ENCODE results near the gene CRPPA. TPM values are rescaled to one million over a fixed set of nuclear protein-coding genes. Genes with fewer than 3 reads are reported as not detected.

The CRPPA gene
- total and polyA plus RNA-seq, 12 donors = 0.57 to 4.2 (median 2.8) TPM

- 77 to 85% (median 78%) methylated on average over 8 of the region's 8 CpGs for WGBS, 4 donors
- TF ChIP-seq POLR2A (IDR thresholded peaks at IDR 0.05) (no peak), CTCF (IDR thresholded peaks at IDR 0.05) (no peak)
- Histone ChIP-seq H3K27ac (no peak overlapping the region), H3K4me1 (replicated peaks in 1 of 2) (no peaks in the 10 kb centered on the region), H3K36me3 (replicated peaks in 1 of 2) (no peaks in the 10 kb centered on the region), H3K9me3 (replicated peaks in 1 of 3) (no peaks in the 10 kb centered on the region), H3K4me3 (no peak overlapping the region), H3K27me3 (no peaks in the 10 kb centered on the region)
- peak in 1 of 7 donors; percentile 53 for DNase-seq
- intact Hi-C loops (cut with DNase I) = no loop called here
These were observed 8.8 kb downstream of the CRPPA start for GRCh38 chr7:16412274-16413254.

- DNase-seq = no peak
- WGBS, 4 donors = 93 to 98% (median 96%) methylated on average over 2 of the region's 2 CpGs
- intact Hi-C loops (cut with DNase I) = no loop called here
- Histone ChIP-seq H3K36me3 (replicated peaks in 1 of 2) (no peaks in the 10 kb centered on the region), H3K4me3 (no peak overlapping the region), H3K27me3 (no peaks in the 10 kb centered on the region), H3K27ac (no peak overlapping the region), H3K9me3 (replicated peaks in 1 of 3) (no peaks in the 10 kb centered on the region), H3K4me1 (replicated peaks in 1 of 2) (no peaks in the 10 kb centered on the region)
- TF ChIP-seq CTCF (IDR thresholded peaks at IDR 0.05) (no peak), POLR2A (IDR thresholded peaks at IDR 0.05) (no peak)
These were observed 9.9 kb downstream of the CRPPA start for GRCh38 chr7:16411391-16411790.

- DNase-seq = no peak
- Histone ChIP-seq H3K27ac (no peak overlapping the region), H3K4me3 (no peak overlapping the region), H3K27me3 (no peaks in the 10 kb centered on the region), H3K4me1 (replicated peaks in 1 of 2) (no peaks in the 10 kb centered on the region), H3K36me3 (replicated peaks in 1 of 2) (no peaks in the 10 kb centered on the region), H3K9me3 (replicated peaks in 1 of 3) (no peaks in the 10 kb centered on the region)
- intact Hi-C loops (cut with DNase I) = no loop called here
- TF ChIP-seq POLR2A (IDR thresholded peaks at IDR 0.05) = no peak
- TF ChIP-seq CTCF (IDR thresholded peaks at IDR 0.05) = no peak
These were observed 11.6 kb downstream of the CRPPA start for GRCh38 chr7:16409777-16410176.

DNA sequence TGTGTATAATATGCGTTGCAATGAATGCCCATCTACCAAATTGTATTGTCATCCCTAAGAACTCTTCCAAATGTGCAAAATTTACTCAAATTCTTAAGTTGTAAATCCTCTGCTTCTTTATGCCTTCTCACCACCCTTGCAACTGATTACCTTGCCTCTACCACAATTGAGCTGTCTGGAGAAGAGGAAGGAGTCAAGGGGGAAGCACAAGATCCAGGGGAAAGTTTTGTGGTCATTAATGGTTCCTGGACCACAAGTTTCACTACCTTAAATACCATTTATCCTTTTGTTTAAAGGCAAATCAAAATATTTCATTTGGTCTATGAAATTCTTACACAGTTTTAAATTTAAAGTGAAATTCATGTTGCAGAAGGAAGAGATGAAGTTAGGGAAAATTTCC lies 16.7 kb downstream of the CRPPA start:
- Histone ChIP-seq H3K27me3 (no peaks in the 10 kb centered on the region), H3K36me3 (replicated peaks in 1 of 2) (no peaks in the 10 kb centered on the region), H3K4me3 (no peak overlapping the region), H3K9me3 (replicated peaks in 1 of 3) (peaks cover 0 to 10% (median 0%) of the 10 kb centered on the region in 3 donors), H3K4me1 (replicated peaks in 1 of 2) (no peaks in the 10 kb centered on the region), H3K27ac (no peak overlapping the region)
- intact Hi-C loops (cut with DNase I) = no loop called here
- 85 to 100% (median 91%) methylated on average over 1 of the region's 1 CpG for WGBS, 4 donors
- TF ChIP-seq CTCF (IDR thresholded peaks at IDR 0.05) = no peak
- no peak for TF ChIP-seq POLR2A (IDR thresholded peaks at IDR 0.05)
- DNase-seq = no peak

Data from adrenal gland (tissue), 12 donors.